Fibroblast of lung (primary cell): ENCODE results near the gene CA9. TPM values are rescaled to one million over a fixed set of nuclear protein-coding genes. Genes with fewer than 3 reads are reported as not detected.

Experiments used
- DNase-seq, 2 donors: peaks; one replicate each; pipeline versions ENCODE4 v3.0.0 to v3.0.0-alpha.2; 2010; ENCODE audit warnings: low read depth in 2 of 2
- H2AFZ ChIP-seq: 2 replicates; pipeline ENCODE4 v1.5.1; 2012; ENCODE audit warnings: low read length, control low read depth, inconsistent platforms
- H3K27ac ChIP-seq: 2 replicates; pipeline ENCODE4 v1.5.1; 2011; ENCODE audit warnings: low read length, control low read depth; ENCODE audit not compliant: insufficient read depth
- H3K27me3 ChIP-seq: 2 replicates; pipeline ENCODE4 v1.5.1; 2011; ENCODE audit warnings: mild to moderate bottlenecking, low read length; ENCODE audit not compliant: control insufficient read depth, insufficient read depth
- H3K36me3 ChIP-seq: 2 replicates; pipeline ENCODE4 v1.5.1; 2011; ENCODE audit warnings: low read length; ENCODE audit not compliant: control insufficient read depth, insufficient read depth
- H3K4me1 ChIP-seq: 2 replicates; pipeline ENCODE4 v1.5.1; 2011; ENCODE audit warnings: low read length; ENCODE audit not compliant: control insufficient read depth, insufficient read depth; ENCODE audit errors: extremely low read depth
- H3K4me2 ChIP-seq: 2 replicates; pipeline ENCODE4 v1.5.1; 2011; ENCODE audit warnings: low read length, control low read depth; ENCODE audit not compliant: insufficient read depth; ENCODE audit errors: extremely low read depth
- H3K4me3 ChIP-seq, 4 experiments: fragments of 200-600 bp in 1 of 4; sonication (generic) in 1 of 4; replicated peaks in 1 of 4; 2 replicates each; pipeline ENCODE4 v1.5.1; 2011 to 2016; ENCODE audit warnings: low read length in 4 of 4, low read depth in 3 of 4, mild to moderate bottlenecking in 3 of 4, control low read depth in 2 of 4, inconsistent platforms in 1 of 4, mixed read lengths in 1 of 4; ENCODE audit not compliant: insufficient read depth in 1 of 4; ENCODE audit errors: control extremely low read depth in 1 of 4
- H3K79me2 ChIP-seq: 2 replicates; pipeline ENCODE4 v1.5.1; 2012; ENCODE audit warnings: mild to moderate bottlenecking, low read length, inconsistent platforms; ENCODE audit not compliant: control insufficient read depth, insufficient read depth
- H3K9ac ChIP-seq: 2 replicates; pipeline ENCODE4 v1.5.1; 2011; ENCODE audit warnings: mild to moderate bottlenecking, low read length, control low read depth; ENCODE audit not compliant: insufficient read depth
- H3K9me3 ChIP-seq: 2 replicates; pipeline ENCODE4 v1.5.1; 2012; ENCODE audit warnings: low read depth, low read length; ENCODE audit not compliant: control insufficient read depth, insufficient read depth
- H4K20me1 ChIP-seq: 2 replicates; pipeline ENCODE4 v1.5.1; 2011; ENCODE audit warnings: low read length; ENCODE audit not compliant: control insufficient read depth, insufficient read depth; ENCODE audit errors: extremely low read depth
- CTCF ChIP-seq, 2 donors: IDR thresholded peaks in 1 of 2; conservative IDR thresholded peaks in 1 of 2; 1 replicate in 1 of 2; 2 replicates in 1 of 2; pipeline ENCODE4 v1.5.1; 2011 to 2012; ENCODE audit warnings: low read length in 2 of 2, control low read depth in 1 of 2, inconsistent platforms in 1 of 2, low read depth in 1 of 2, mild to moderate bottlenecking in 1 of 2
- EZH2 ChIP-seq: IDR thresholded peaks from 2 replicates; pipeline ENCODE4 v1.5.1; 2012; ENCODE audit warnings: low read length, control low read depth, mild to moderate bottlenecking; ENCODE audit errors: missing control alignments
- polyA plus RNA-seq, 2 donors: library from polyadenylated mRNA; depleted of rRNA in 1 of 2; stranded (reverse) in 1 of 2; unstranded in 1 of 2; fragments of >200 nt; gene quantifications; 2 replicates each; pipeline ENCODE4 v1.2.1, GENCODE V29; 2011 to 2012; ENCODE audit warnings: missing spikeins in 1 of 2
- total RNA-seq: library from RNA; depleted of rRNA; stranded (reverse); fragments of >200 nt; gene quantifications from 2 replicates; pipeline ENCODE4 v1.2.1, GENCODE V29; 2014

CA9 gene
- total and polyA plus RNA-seq, 2 donors (not counting 1 experiment from before 2014, with no cell fraction given): 0.17 to 0.59 TPM

- Histone ChIP-seq H3K36me3 (peaks cover 2% of the 10 kb centered on the region), H3K79me2 (peaks cover 15% of the 10 kb centered on the region), H3K9ac (peak overlapping the region; percentile 97), H3K4me3 (peak overlapping the region; percentile 53 to 82 (median 74)), H3K4me2 (peak overlapping the region; percentile 97), H3K27ac (peak overlapping the region; percentile 97), H4K20me1 (no peaks in the 10 kb centered on the region), H3K9me3 (no peaks in the 10 kb centered on the region), H2AFZ (no peak overlapping the region), H3K27me3 (no peaks in the 10 kb centered on the region), H3K4me1 (peaks cover 15% of the 10 kb centered on the region)
- TF ChIP-seq EZH2: no peak
- no peak for TF ChIP-seq CTCF (conservative IDR thresholded peaks at IDR 0.05 in 1 of 2, IDR thresholded peaks at IDR 0.05 in 1 of 2; ENCODE audit: low read depth in 1 of 2, low read length in 2 of 2)
- peak in 1 of 2 donors; percentile 54 for DNase-seq
These were observed 14.4 kb upstream of the CA9 start for GRCh38 chr9:35659340-35659739.

- no peak overlapping the region for H3K27ac ChIP-seq
- H4K20me1 ChIP-seq: no peaks in the 10 kb centered on the region
- no peak overlapping the region for H3K9ac ChIP-seq
- no peak overlapping the region for H3K4me2 ChIP-seq
- no peaks in the 10 kb centered on the region for H3K27me3 ChIP-seq
- no peak overlapping the region for H2AFZ ChIP-seq
- H3K4me3 ChIP-seq: no peak overlapping the region
- peaks cover 18% of the 10 kb centered on the region for H3K4me1 ChIP-seq
- H3K36me3 ChIP-seq: peaks cover 2% of the 10 kb centered on the region
- peak in 1 of 2 donors; percentile 77 for DNase-seq
- H3K79me2 ChIP-seq: peaks cover 18% of the 10 kb centered on the region
- TF ChIP-seq EZH2 (no peak), CTCF (conservative IDR thresholded peaks at IDR 0.05 in 1 of 2, IDR thresholded peaks at IDR 0.05 in 1 of 2; ENCODE audit: low read depth in 1 of 2, low read length in 2 of 2) (peak; percentile 57 to 70)
- no peaks in the 10 kb centered on the region for H3K9me3 ChIP-seq
These were observed 12.7 kb upstream of the CA9 start for GRCh38 chr9:35660966-35661415.

GRCh38 chr9:35661756-35662350 lies 11.9 kb upstream of the CA9 start:
- no peak for DNase-seq
- peaks cover 21% of the 10 kb centered on the region for H3K4me1 ChIP-seq
- H3K79me2 ChIP-seq: peaks cover 18% of the 10 kb centered on the region
- H3K27me3 ChIP-seq: no peaks in the 10 kb centered on the region
- H3K9ac ChIP-seq: no peak overlapping the region
- peak overlapping the region; percentile 5 for H3K27ac ChIP-seq
- no peak overlapping the region for H3K4me2 ChIP-seq
- H3K9me3 ChIP-seq: no peaks in the 10 kb centered on the region
- no peaks in the 10 kb centered on the region for H4K20me1 ChIP-seq
- no peak overlapping the region for H3K4me3 ChIP-seq
- no peak overlapping the region for H2AFZ ChIP-seq
- peaks cover 2% of the 10 kb centered on the region for H3K36me3 ChIP-seq
- TF ChIP-seq CTCF (conservative IDR thresholded peaks at IDR 0.05 in 1 of 2, IDR thresholded peaks at IDR 0.05 in 1 of 2; ENCODE audit: low read depth in 1 of 2, low read length in 2 of 2): no peak
